Measurements from ENCODE around the gene PLAGL2.

- TF ChIP-seq CTCF (conservative IDR thresholded peaks at IDR 0.05 in 1 of 2, IDR thresholded peaks at IDR 0.05 in 1 of 2; ENCODE audit: low read depth in 1 of 2, low read length in 2 of 2) (no peak), EZH2 (IDR thresholded peaks at IDR 0.05; ENCODE audit: low read length, missing control alignments) (no peak)
Measured at GRCh38 chr20:32153771-32154170, 53.8 kb downstream of the PLAGL2 start.

Data from fibroblast of lung (primary cell).